GM12891 (cell line): ENCODE measurements around the gene ABCC9.
"Not testable (repeated sequence)": the region's sequence is repeated elsewhere in the genome, so short reads cannot be mapped to it uniquely, and the experiment has no call there.

Source experiments
- DNase-seq: peaks from one replicate; pipeline ENCODE4 v3.0.0; 2011; ENCODE audit warnings: low spot score; ENCODE audit not compliant: insufficient read length
- FAIRE-seq: peaks from 2 replicates; lab custom pipeline; 2011; peaks lifted over from hg19 to GRCh38; lab: Jason Lieb, UNC
- PAX5 ChIP-seq: IDR thresholded peaks from 2 replicates; pipeline ENCODE4 v1.6.1; 2011; ENCODE audit warnings: low read length, moderate library complexity, mild to moderate bottlenecking; ENCODE audit not compliant: insufficient read depth, severe bottlenecking
- POLR2A ChIP-seq: IDR thresholded peaks from 2 replicates; pipeline ENCODE4 v1.6.1; 2011; ENCODE audit warnings: low read depth, low read length, control low read depth
- POLR2AphosphoS5 ChIP-seq: IDR thresholded peaks from 2 replicates; pipeline ENCODE4 v1.6.1; 2011; ENCODE audit warnings: low read depth, low read length, control low read depth
- POU2F2 ChIP-seq: IDR thresholded peaks from 2 replicates; pipeline ENCODE4 v1.6.1; 2011; ENCODE audit warnings: low read depth, mild to moderate bottlenecking, control low read depth, low read length, moderate library complexity
- SPI1 ChIP-seq: IDR thresholded peaks from 2 replicates; pipeline ENCODE4 v1.6.1; 2011; ENCODE audit warnings: low read depth, low read length, control low read depth
- TAF1 ChIP-seq: IDR thresholded peaks from 2 replicates; pipeline ENCODE4 v1.6.1; 2011; ENCODE audit warnings: low read depth, low read length, control low read depth

The ABCC9 gene

DNA sequence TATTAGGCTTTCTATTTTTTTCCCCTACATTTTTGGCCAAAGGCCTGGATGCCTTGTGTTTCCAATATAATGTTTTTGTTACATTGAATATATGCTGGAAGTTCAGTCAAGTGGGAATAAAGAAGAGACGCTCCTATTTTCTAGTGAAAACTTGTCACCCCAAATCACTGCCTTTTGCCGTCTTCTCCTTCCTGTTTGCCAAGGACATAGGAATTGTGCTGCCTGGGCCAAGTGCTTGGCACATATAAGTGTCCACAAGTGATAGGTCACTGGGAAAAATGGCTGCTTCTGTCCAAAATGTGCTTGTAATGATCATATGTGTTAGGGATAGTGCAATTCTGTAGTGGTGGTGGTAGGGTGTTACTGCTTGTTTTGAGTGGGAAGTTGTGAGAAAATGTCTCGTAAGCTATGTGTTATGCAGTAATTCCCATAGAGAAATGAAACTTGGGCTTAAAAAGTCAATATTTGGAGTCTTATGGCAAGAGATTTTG, 155.1 kb downstream of the ABCC9 start:
- no peak for DNase-seq
- TF ChIP-seq SPI1, result no peak
- no peak for TF ChIP-seq POU2F2
- no peak for TF ChIP-seq TAF1
- no peak for TF ChIP-seq PAX5
- TF ChIP-seq POLR2AphosphoS5, result no peak
- TF ChIP-seq POLR2A, result no peak
- FAIRE-seq, result no peak

DNA sequence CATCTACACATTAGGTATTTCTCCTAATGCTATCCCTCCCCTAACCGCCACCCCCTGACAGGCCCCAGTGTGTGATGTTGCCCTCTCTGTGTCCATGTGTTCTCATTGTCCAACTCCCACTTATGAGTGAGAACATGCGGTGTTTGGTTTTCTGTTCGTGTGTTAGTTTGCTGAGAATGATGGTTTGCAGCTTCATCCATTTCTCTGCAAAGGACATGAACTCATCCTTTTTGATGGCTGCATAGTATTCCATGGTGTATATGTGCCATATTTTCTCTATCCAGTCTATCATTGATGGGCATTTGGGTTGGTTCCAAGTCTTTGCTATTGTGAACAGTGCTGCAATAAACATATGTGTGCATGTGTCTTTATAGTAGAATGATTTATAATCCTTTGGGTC, 158.5 kb downstream of the ABCC9 start:
- not testable (repeated sequence) for DNase-seq

DNA sequence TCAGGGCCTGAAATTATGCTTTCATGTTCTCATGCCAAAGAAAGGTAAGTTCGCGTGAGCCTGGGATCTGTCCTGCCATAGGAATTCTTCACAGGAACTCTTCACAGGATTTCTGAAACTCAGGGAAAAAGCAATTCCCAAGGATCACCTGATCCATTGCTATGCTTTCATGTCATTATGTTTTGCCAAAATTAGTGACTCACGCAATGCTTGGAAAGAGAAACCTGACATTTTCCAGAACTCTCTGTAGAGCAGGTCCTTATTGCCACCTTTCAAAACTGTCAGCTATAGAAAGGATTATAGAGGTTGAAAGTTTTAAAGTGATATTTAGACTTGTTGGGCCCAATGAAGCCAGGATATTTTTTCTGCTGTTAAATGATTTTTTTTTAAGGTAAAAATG, 160.4 kb downstream of the ABCC9 start:
- TF ChIP-seq PAX5, result no peak
- no peak for TF ChIP-seq POLR2A
- TF ChIP-seq TAF1, result no peak
- TF ChIP-seq POU2F2, result no peak
- no peak for TF ChIP-seq SPI1
- DNase-seq (no peak), FAIRE-seq (no peak)

More for the DNA sequence above, 158.5 kb downstream of the ABCC9 start:
- not testable (repeated sequence) for FAIRE-seq

DNA sequence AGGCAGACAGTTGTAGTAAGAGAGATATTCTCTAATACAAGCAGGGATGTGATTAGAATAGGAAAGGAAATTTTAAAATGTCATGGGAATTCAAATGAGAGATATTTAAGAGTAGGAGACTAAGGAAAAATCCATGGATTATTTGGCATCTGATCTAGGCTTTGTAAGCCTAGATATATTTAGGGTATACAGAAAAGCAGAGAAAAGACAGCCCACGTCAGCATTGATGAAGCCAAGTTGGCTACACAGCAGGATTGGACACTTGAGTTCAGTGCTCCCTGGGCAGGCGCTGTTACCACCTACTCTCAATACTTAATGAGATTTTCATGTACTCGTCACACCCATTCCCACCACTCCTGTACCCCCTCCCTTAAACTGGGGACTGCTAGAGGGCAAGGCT, 165.1 kb downstream of the ABCC9 start:
- FAIRE-seq (no peak), DNase-seq (no peak)
- TF ChIP-seq PAX5 (no peak), POLR2A (no peak), POU2F2 (no peak)

DNA sequence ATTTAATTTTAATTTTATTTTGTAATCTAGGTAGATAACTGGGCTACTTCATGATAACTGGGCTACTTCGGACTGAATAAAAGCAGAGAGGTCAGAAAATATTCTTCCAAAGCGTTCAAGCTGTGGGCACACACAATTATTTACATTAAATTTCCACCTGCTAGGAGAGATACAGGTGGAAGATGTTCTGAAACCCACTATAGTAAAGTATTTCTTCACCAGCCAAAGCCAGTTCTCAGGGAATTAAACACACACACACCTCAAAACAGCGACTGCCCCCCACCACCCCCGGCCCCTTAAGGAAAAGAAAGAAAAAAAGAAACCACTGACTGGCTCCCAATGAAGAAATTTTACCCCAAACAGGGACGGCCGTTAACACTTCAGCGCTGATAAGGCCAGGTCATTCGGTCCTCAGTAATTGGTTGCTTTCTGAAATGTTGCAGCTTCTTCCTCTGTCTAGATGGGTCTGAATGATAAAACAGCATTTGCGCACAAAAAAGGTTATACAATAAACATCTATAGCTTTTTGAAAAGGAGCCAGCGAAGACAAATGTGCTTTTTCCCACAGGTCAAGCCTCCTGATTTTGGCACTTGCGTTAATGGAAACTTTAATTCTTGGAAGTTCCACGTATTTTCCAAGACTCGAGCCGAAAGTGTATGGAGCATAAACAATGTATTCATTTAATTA, 165.9 kb downstream of the ABCC9 start:
- DNase-seq (no peak), FAIRE-seq (no peak)
- no peak for TF ChIP-seq POLR2AphosphoS5
- no peak for TF ChIP-seq POU2F2
- no peak for TF ChIP-seq SPI1
- no peak for TF ChIP-seq POLR2A
- no peak for TF ChIP-seq TAF1
- no peak for TF ChIP-seq PAX5

DNA sequence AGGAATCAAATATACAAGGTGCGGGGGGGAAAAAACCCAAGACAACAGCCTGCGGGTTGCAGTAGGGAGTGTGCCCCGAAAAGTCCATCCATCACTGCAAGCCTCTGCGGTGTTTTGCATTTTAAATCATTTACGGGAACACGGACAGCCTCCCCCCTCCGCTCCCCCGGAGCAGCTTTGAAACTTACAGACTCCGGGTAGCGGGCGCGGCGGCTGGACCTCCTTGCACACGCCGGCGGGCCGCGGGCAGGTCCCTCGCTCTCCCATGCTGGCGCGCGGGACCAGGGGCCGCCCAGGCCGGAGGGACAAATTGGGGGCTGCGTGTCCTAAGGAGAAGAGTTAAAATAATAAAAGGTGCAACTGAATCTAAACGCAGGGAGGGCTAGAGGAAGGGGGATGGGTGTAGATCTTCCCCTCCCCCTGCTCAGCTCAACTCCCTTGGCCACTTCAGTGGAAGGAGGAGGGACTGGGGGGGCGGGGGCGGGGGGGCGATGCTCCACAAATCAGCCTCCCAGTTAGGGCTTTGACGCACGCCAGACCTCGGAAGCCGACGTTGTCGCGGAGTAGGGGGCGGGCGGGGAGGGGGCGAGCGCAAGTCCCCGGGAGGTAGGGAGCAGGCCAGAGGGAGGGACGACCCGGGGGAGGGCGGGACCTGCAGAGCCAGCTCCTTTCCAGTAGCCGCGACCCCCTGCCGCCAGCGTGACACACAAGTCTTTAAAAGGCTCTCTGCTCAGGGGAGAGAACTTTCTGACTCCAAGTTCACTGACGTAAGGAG, 166.7 kb downstream of the ABCC9 start, which contains the start of gene KCNJ8:
TSS of gene KCNJ8 (minus strand) at position 349 of the 775 bp plus-strand sequence. CDS start 1,090 bp downstream, outside the sequence.
- FAIRE-seq, result no peak
- no peak for TF ChIP-seq SPI1
- TF ChIP-seq TAF1, result no peak
- TF ChIP-seq POU2F2, result no peak
- DNase-seq, result no peak

DNA sequence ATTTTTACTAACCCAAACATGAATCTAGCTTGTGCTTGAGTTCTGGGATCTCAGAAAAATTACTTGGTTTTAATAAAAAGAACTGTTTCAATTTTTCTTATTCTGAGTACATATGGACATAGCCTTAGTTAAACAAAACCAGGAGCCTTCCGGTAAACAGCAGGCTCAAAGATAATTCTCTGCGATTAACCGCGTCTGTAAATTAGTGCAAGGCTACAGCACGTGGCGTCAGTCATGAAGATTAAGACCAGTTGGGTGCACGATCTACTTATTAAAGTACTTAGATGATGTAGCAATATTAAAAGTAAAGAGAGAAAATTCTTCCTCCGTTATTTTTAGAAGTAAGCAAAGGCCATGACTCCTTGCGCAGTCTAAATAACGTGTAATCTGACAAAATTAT, 167.4 kb downstream of the ABCC9 start:
- no peak for DNase-seq
- TF ChIP-seq POLR2A, result no peak
- no peak for TF ChIP-seq POU2F2
- no peak for FAIRE-seq

DNA sequence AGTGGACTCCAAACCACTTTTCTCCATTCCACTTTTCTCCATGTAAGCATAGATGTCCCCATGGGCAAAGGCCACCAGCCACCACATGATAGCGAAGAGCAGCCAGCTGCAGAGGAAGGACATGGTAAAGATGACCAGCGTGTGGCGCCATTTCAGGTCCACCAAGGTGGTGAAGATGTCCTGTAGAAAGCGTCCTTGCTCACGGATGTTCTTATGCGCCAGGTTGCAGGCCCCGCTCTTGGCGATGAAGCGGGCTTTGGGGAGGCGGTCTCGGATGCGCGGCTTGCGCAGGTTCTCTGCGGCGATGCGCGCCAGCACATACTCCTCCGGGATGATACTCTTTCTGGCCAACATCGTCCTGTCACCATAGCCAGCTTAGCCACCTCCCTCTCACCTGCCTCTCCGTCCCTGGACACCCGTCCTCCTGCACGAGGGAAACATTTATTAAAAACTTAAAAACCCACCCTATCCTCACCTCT, 167.9 kb downstream of the ABCC9 start:
- no peak for TF ChIP-seq TAF1
- no peak for TF ChIP-seq POLR2AphosphoS5
- no peak for TF ChIP-seq POLR2A
- TF ChIP-seq PAX5, result no peak
- TF ChIP-seq SPI1, result no peak
- TF ChIP-seq POU2F2, result no peak
- no peak for DNase-seq
- FAIRE-seq, result no peak

DNA sequence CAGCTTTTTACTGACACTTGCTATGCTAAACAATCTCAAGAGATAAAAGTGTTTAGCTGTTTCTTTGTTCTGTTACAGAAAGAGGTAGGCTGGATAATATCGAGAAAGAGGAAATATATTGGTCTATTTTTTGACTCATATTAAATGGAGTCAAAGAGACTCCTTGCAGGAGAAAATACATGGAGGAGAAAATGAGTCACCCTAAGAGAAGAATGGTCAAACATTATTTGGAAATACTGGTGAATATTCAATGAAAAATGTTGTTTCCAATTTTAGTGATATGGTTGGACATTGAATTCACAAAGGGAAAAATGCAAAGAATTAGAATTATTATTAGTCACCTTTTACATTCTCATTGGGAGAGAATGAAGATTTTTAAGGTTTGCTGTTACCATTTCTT, 169.9 kb downstream of the ABCC9 start:
- DNase-seq (no peak), FAIRE-seq (no peak)
- TF ChIP-seq POLR2AphosphoS5, result no peak
- TF ChIP-seq SPI1, result no peak
- TF ChIP-seq TAF1, result no peak
- no peak for TF ChIP-seq POU2F2
- no peak for TF ChIP-seq POLR2A
- TF ChIP-seq PAX5, result no peak

DNA sequence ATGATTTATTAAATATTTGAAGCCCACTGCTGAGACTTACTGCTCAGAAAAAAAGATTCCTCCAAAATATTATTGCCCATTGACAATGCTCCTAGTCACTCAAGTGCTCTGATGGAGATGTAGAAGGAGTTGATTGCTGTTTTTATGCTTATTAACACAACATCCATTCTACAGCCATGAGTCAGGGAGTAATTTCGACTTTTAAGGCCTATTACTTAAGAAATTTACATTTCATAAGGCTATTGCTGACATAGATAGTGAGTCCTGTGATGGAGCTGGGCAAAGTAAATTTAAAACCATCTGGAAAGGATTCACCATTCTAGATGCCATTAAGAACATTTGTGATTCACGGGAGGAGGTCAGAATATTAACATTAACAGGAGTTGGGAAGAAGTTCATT, 171.9 kb downstream of the ABCC9 start:
- TF ChIP-seq POLR2AphosphoS5 (no peak), TAF1 (no peak), POLR2A (no peak), SPI1 (no peak), PAX5 (no peak), POU2F2 (no peak)
- DNase-seq (no peak), FAIRE-seq (no peak)
